Upper lobe of left lung (tissue), 6 donors: Measurements from ENCODE around the gene RBM20. TPM values are rescaled to one million over a fixed set of nuclear protein-coding genes. Genes with fewer than 3 reads are reported as not detected.
"Not testable (repeated sequence)": the region's sequence is repeated elsewhere in the genome, so short reads cannot be mapped to it uniquely, and the experiment has no call there.

Experiments
- ATAC-seq, 2 donors: fragments of 200-7000 bp; cut with Tn5 transposase; one replicate each; pipeline ENCODE4 v1.9.1; 2022; ENCODE audit warnings: mild to moderate bottlenecking in 2 of 2, moderate library complexity in 2 of 2; ENCODE audit not compliant: low FRiP score in 2 of 2
- DNase-seq, 2 donors: peaks; one replicate each; pipeline ENCODE4 v3.0.0-alpha.2; 2019 to 2020
- H3K27ac ChIP-seq, 4 donors: fragments of 200-600 bp; sonication (generic); one replicate each; pipeline ENCODE4 v1.5.1; 2016 to 2019
- H3K27me3 ChIP-seq, 4 donors: fragments of 200-600 bp; sonication (generic); one replicate each; pipeline ENCODE4 v1.5.1; 2017 to 2019
- H3K36me3 ChIP-seq, 4 donors: fragments of 200-600 bp; sonication (generic); one replicate each; pipeline ENCODE4 v1.5.1; 2016 to 2019
- H3K4me1 ChIP-seq, 4 donors: fragments of 200-600 bp; sonication (generic); one replicate each; pipeline ENCODE4 v1.5.1; 2018 to 2019
- H3K4me3 ChIP-seq, 4 donors: fragments of 200-600 bp; sonication (generic); one replicate each; pipeline ENCODE4 v1.5.1; 2017 to 2019; ENCODE audit warnings: mild to moderate bottlenecking in 2 of 4, moderate library complexity in 1 of 4
- H3K9me3 ChIP-seq, 4 donors: fragments of 200-600 bp; sonication (generic); one replicate each; pipeline ENCODE4 v1.5.1; 2018 to 2019
- EP300 ChIP-seq, 4 donors: sonication (generic); formaldehyde crosslinking; IDR thresholded peaks; one replicate each; pipeline ENCODE4 v1.5.1; 2017; ENCODE audit warnings: antibody characterized with exemption in 4 of 4, control low read depth in 2 of 4
- POLR2A ChIP-seq, 4 donors: fragments of 450-650 bp; IDR thresholded peaks; one replicate each; pipeline ENCODE4 v1.5.1; 2016 to 2017; ENCODE audit warnings: antibody characterized with exemption in 4 of 4, mild to moderate bottlenecking in 2 of 4
- POLR2AphosphoS5 ChIP-seq, 2 donors: sonication (generic); formaldehyde crosslinking; IDR thresholded peaks; one replicate each; pipeline ENCODE4 v1.5.1; 2017; ENCODE audit warnings: antibody characterized with exemption in 2 of 2
- WGBS, 2 donors: methylation state at CpG; one replicate each; pipeline ENCODE4 v1.1.5; 2017 to 2018; 5-methylcytosine and 5-hydroxymethylcytosine counted together
- total RNA-seq, 6 donors: library from RNA; depleted of rRNA in 4 of 6; stranded (reverse); fragments of >200 nt in 4 of 6; gene quantifications; one replicate each; pipeline versions ENCODE4 v1.1.0 to v1.2.1, GENCODE V29; 2016 to 2021
- TF ChIP-seq, protein P1 (sequence below), 6 experiments: fragments of 450-650 bp in 4 of 6; fragments of 200-600 bp in 2 of 6; sonication (generic) in 2 of 6; IDR thresholded peaks; one replicate each; pipeline ENCODE4 v1.5.1; 2016 to 2019; ENCODE audit warnings: antibody characterized with exemption in 6 of 6
- donor health status: DM: no; HTN: no; CAD: no; lungs with moderate emphysema.
- donor health status: DM: no; HTN: yes; CAD: no; lungs with severe emphysema.

RBM20 gene
- total RNA-seq, 6 donors from 2014 or later = 0.11 to 7.5 (median 1.5) TPM

DNA sequence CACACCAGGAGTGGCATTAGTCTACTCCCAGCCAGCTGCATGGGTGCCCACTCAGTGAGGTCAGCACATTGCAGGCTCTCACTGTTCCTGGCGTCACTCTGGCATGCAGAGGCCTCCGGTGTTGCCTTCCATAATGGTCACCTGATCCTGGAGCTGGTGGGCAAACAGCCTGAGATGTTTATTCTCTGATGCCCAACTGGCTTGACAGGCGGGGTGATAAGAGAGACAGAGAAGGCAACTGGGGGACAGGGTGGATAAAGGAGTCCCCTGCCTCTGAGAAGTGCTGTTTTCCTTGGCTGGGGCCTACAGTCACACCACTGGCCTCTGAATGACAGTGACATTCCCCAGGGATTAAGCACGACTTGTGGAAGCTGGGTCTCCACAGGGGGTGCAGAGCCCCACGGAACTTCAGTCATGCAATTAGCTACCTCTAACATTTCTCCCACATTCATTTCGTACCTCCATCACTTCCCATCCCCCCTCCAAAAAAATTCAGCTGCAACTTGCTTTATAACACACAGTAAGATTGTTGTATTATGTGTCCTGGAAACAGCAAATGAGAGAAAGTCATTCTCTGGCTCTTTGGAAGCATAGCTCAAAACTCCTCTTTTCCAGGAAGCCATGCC is 7.1 kb upstream of the RBM20 start:
- 70 to 71% methylated on average over 6 of the region's 6 CpGs for WGBS, 2 donors

DNA sequence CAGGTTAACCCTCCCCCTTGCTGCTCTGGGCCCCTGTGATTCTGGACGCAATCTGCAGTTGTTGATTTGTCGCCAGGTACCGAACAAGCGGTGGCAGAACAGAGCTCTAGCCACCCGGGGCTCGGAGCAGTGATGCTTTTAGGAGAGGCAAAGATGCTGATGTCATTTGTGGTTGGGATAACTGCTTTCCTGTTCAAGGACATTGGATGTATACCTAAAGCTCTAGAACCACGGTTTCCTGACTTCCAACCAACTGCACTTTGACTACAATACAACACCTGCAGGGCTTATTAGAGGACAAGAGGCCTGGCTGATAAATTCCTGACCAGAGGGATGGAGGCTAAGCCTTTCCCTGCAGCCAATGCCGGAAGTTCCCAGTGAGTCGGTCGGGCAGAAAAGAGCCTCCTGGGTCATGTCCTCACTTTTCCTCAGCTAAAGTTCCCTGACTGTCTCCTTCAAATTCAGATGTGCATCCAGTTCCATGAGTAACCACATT is 6.5 kb upstream of the RBM20 start:
- H3K27me3 ChIP-seq = peaks cover 0 to 13% (median 0%) of the 10 kb centered on the region in 4 donors

More for the DNA sequence above, 7.1 kb upstream of the RBM20 start:
- no peaks in the 10 kb centered on the region for H3K9me3 ChIP-seq
- no peaks in the 10 kb centered on the region for H3K36me3 ChIP-seq
- H3K27ac ChIP-seq = no peak overlapping the region
- no peak for DNase-seq
- H3K4me3 ChIP-seq = no peak overlapping the region
- no peaks in the 10 kb centered on the region for H3K4me1 ChIP-seq
- H3K27me3 ChIP-seq = peaks cover 0 to 11% (median 0%) of the 10 kb centered on the region in 4 donors
- TF ChIP-seq, protein P1, sequence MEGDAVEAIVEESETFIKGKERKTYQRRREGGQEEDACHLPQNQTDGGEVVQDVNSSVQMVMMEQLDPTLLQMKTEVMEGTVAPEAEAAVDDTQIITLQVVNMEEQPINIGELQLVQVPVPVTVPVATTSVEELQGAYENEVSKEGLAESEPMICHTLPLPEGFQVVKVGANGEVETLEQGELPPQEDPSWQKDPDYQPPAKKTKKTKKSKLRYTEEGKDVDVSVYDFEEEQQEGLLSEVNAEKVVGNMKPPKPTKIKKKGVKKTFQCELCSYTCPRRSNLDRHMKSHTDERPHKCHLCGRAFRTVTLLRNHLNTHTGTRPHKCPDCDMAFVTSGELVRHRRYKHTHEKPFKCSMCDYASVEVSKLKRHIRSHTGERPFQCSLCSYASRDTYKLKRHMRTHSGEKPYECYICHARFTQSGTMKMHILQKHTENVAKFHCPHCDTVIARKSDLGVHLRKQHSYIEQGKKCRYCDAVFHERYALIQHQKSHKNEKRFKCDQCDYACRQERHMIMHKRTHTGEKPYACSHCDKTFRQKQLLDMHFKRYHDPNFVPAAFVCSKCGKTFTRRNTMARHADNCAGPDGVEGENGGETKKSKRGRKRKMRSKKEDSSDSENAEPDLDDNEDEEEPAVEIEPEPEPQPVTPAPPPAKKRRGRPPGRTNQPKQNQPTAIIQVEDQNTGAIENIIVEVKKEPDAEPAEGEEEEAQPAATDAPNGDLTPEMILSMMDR (IDR thresholded peaks at IDR 0.05) = no peak
- TF ChIP-seq POLR2AphosphoS5 (IDR thresholded peaks at IDR 0.05) (no peak), EP300 (IDR thresholded peaks at IDR 0.05) (no peak), POLR2A (IDR thresholded peaks at IDR 0.05) (no peak)
- peak in 1 of 2 donors; percentile 60 for ATAC-seq

DNA sequence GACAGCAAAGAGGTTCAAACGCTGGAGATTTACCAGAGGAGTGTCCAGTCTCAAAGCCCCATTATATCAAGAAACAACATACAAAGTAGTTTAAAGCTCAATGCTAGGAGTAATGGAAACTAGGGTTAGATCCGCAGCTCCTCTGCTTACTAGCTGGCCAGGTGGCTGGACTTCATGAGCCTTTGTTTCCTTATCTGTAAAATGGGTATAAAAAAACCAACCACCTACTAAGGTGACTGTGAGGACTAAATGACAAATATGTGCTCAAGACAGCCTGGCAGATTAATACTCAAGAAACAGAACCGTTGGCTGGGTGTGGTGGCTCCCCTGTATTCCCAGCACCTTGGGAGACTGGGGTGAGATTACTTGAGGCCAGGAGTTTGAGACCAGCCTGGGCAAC is 5.8 kb upstream of the RBM20 start:
- WGBS, 2 donors = 79 to 87% methylated on average over 3 of the region's 3 CpGs
- Histone ChIP-seq H3K4me3 (no peak overlapping the region), H3K36me3 (no peaks in the 10 kb centered on the region), H3K27ac (no peak overlapping the region), H3K27me3 (peaks cover 0 to 17% (median 2%) of the 10 kb centered on the region in 4 donors), H3K4me1 (peaks cover 1 to 5% (median 4%) of the 10 kb centered on the region in 4 donors), H3K9me3 (no peaks in the 10 kb centered on the region)
- DNase-seq = no peak
- no peak for ATAC-seq
- TF ChIP-seq EP300 (IDR thresholded peaks at IDR 0.05) (no peak), POLR2A (IDR thresholded peaks at IDR 0.05) (no peak), POLR2AphosphoS5 (IDR thresholded peaks at IDR 0.05) (no peak)
- TF ChIP-seq, protein P1 (IDR thresholded peaks at IDR 0.05) = no peak

More for the DNA sequence above, 6.5 kb upstream of the RBM20 start:
- H3K9me3 ChIP-seq = no peaks in the 10 kb centered on the region
- H3K36me3 ChIP-seq = no peaks in the 10 kb centered on the region
- H3K4me1 ChIP-seq = no peaks in the 10 kb centered on the region
- 37 to 50% methylated on average over 4 to 10 of the region's 10 CpGs for WGBS, 2 donors
- TF ChIP-seq EP300 (IDR thresholded peaks at IDR 0.05) (no peak), POLR2AphosphoS5 (IDR thresholded peaks at IDR 0.05) (no peak), POLR2A (IDR thresholded peaks at IDR 0.05) (no peak)
- TF ChIP-seq, protein P1 (IDR thresholded peaks at IDR 0.05) = no peak
- H3K4me3 ChIP-seq = no peak overlapping the region
- ATAC-seq = no peak
- no peak for DNase-seq
- no peak overlapping the region for H3K27ac ChIP-seq

DNA sequence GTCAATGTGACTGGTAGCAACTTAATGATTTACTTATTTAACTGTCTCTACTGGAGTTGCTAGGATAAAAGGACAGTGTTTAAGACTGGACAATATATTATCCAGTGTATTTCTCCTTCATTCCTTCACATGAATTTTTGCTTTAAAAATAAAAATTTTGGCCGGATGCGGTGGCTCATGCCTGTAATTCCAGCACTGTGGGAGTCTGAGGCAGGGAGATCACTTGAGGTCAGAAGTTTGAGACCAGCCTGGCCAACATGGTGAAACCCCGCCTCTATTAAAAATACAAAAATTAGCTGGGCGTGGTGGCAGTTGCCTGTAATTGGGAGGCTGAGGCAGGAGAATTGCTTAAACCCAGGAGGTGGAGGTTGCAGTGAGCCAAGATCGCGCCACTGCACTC is 5.1 kb upstream of the RBM20 start:
- H3K4me3 ChIP-seq, ATAC-seq, H3K27ac ChIP-seq, H3K36me3 ChIP-seq, DNase-seq, H3K9me3 ChIP-seq: not testable (repeated sequence)
- WGBS, 2 donors = 95 to 96% methylated on average over 6 of the region's 6 CpGs
- peaks cover 9 to 12% (median 11%) of the 10 kb centered on the region in 4 donors for H3K4me1 ChIP-seq
- peaks cover 0 to 25% (median 8%) of the 10 kb centered on the region in 4 donors for H3K27me3 ChIP-seq

DNA sequence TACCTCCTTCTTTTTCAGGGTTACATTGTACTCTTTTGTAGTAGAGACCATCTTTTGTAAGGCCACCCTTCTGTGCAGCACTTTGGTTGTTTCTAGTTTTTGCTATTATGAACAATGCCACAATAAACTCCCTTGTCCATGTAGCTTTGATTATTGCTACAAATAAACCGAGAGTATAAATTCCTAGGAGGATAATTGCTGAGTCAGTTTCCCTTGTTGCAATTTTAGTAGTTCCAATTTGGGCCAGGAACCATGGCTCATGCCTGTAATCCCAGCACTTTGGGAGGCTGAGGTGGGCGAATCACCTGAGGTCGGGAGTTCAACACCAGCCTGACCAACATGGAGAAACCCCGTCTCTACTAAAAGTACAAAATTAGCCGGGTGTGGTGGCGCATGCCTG is 4.3 kb upstream of the RBM20 start:
- Histone ChIP-seq H3K4me1 (peaks cover 15 to 20% (median 17%) of the 10 kb centered on the region in 4 donors), H3K27me3 (peaks cover 0 to 33% (median 16%) of the 10 kb centered on the region in 4 donors)
- H3K9me3 ChIP-seq, H3K36me3 ChIP-seq, ATAC-seq, DNase-seq, H3K27ac ChIP-seq, H3K4me3 ChIP-seq: not testable (repeated sequence)
- WGBS, 2 donors = 76 to 91% methylated on average over 6 of the region's 6 CpGs

DNA sequence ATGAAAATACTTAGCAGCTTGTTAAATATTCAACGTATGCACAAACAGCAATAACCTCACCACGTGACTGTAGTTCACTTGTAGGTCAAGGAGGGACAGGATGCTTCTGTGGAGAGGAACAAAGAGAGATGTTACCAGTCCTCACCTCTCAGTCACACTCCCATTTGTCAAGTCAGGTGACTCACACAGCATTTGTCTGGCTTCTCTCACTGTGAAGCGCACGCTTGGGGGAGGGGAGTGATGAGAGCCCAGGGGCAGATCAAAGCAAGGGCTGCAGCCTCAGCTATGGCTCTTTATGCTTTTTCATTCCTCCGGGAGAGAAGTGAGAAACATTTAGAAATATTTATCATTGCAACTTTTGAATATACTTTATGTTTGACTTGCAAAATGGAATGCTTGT is 2.9 kb upstream of the RBM20 start:
- H3K4me1 ChIP-seq = peaks cover 15 to 20% (median 17%) of the 10 kb centered on the region in 4 donors
- ATAC-seq (no peak), DNase-seq (no peak)
- WGBS, 2 donors = 15 to 23% methylated on average over 5 of the region's 5 CpGs
- H3K4me3 ChIP-seq = no peak overlapping the region
- H3K9me3 ChIP-seq = no peaks in the 10 kb centered on the region
- peaks cover 0 to 44% (median 19%) of the 10 kb centered on the region in 4 donors for H3K27me3 ChIP-seq
- TF ChIP-seq, protein P1 (IDR thresholded peaks at IDR 0.05) = no peak
- TF ChIP-seq POLR2A (IDR thresholded peaks at IDR 0.05) = no peak
- TF ChIP-seq POLR2AphosphoS5 (IDR thresholded peaks at IDR 0.05) = no peak
- TF ChIP-seq EP300 (IDR thresholded peaks at IDR 0.05) = no peak
- H3K36me3 ChIP-seq = no peaks in the 10 kb centered on the region
- no peak overlapping the region for H3K27ac ChIP-seq
